HepG2 (cell line): ENCODE results near the gene RHBDD1. TPM values are rescaled to one million over a fixed set of nuclear protein-coding genes. Genes with fewer than 3 reads are reported as not detected.

ENCODE experiments used
- DPF2 ChIP-seq: sonication (generic); formaldehyde crosslinking; IDR thresholded peaks from 2 replicates; pipeline ENCODE4 v1.4.0; 2020; ENCODE audit warnings: mild to moderate bottlenecking, low read depth, missing genetic modification reagents, borderline replicate concordance
- FIP1L1 ChIP-seq: fragments of 200-400 bp; formaldehyde crosslinking; IDR thresholded peaks from 2 replicates; pipeline ENCODE4 v1.6.1; 2018; ENCODE audit warnings: low read depth, mild to moderate bottlenecking, low read length, moderate library complexity, borderline replicate concordance; ENCODE audit not compliant: insufficient read depth
- HMG20A ChIP-seq: IDR thresholded peaks from 2 replicates; pipeline ENCODE4 v1.6.1; 2016; ENCODE audit warnings: borderline replicate concordance
- IKZF4 ChIP-seq: sonication (generic); formaldehyde crosslinking; IDR thresholded peaks from 2 replicates; pipeline ENCODE4 v1.5.1; 2020; ENCODE audit warnings: borderline replicate concordance, mild to moderate bottlenecking, low read depth, missing genetic modification reagents; ENCODE audit errors: not compliant biosample characterization
- KMT2B ChIP-seq: IDR thresholded peaks from 2 replicates; pipeline ENCODE4 v1.6.1; 2016; ENCODE audit warnings: missing genetic modification reagents, missing compliant biosample characterization
- MAFK ChIP-seq, 2 experiments: IDR thresholded peaks in 1 of 2; conservative IDR thresholded peaks in 1 of 2; 2 replicates each; pipeline ENCODE4 v1.6.1; 2011; ENCODE audit warnings: improper control_type of control experiment in 2 of 2, low read length in 2 of 2
- PATZ1 ChIP-seq: sonication (generic); formaldehyde crosslinking; IDR thresholded peaks from 2 replicates; pipeline ENCODE4 v1.4.0; 2020; ENCODE audit warnings: missing genetic modification reagents
- PRDM15 ChIP-seq: sonication (generic); formaldehyde crosslinking; IDR thresholded peaks from 2 replicates; pipeline ENCODE4 v1.4.0; 2020; ENCODE audit warnings: missing genetic modification reagents
- RNF2 ChIP-seq: fragments of 450-650 bp; conservative IDR thresholded peaks from 2 replicates; pipeline ENCODE4 v1.6.1; 2016; ENCODE audit warnings: low read depth
- SUZ12 ChIP-seq: fragments of 150-350 bp; IDR thresholded peaks from 2 replicates; pipeline ENCODE4 v1.6.1; 2014; ENCODE audit warnings: low read depth, low read length
- TARDBP ChIP-seq: sonication (generic); formaldehyde crosslinking; IDR thresholded peaks from 2 replicates; pipeline ENCODE4 v1.8.0; 2022; ENCODE audit warnings: mild to moderate bottlenecking, missing genetic modification reagents
- THAP7 ChIP-seq: sonication (generic); formaldehyde crosslinking; IDR thresholded peaks from 2 replicates; pipeline ENCODE4 v1.8.1; 2023; ENCODE audit warnings: mild to moderate bottlenecking, missing genetic modification reagents
- ZNF20 ChIP-seq: sonication (generic); formaldehyde crosslinking; IDR thresholded peaks from 2 replicates; pipeline ENCODE4 v1.4.0; 2020; ENCODE audit warnings: mild to moderate bottlenecking, moderate library complexity, missing genetic modification reagents
- ZNF260 ChIP-seq: sonication (generic); formaldehyde crosslinking; IDR thresholded peaks from 2 replicates; pipeline ENCODE4 v1.4.0; 2020; ENCODE audit warnings: missing genetic modification reagents, low read depth, mild to moderate bottlenecking, borderline replicate concordance
- ZNF614 ChIP-seq: IDR thresholded peaks from 2 replicates; pipeline ENCODE4 v1.6.1; 2018; ENCODE audit warnings: missing biosample characterization, missing genetic modification reagents, inconsistent platforms, borderline replicate concordance
- polyA plus RNA-seq, 8 experiments: library from polyadenylated mRNA; depleted of rRNA in 3 of 8; stranded (reverse) in 7 of 8; unstranded in 1 of 8; fragments of >200 nt; fragmentation: Illumina TruSeq in 4 of 8; extraction: Trizol in 4 of 8; gene quantifications; 2 replicates each; pipeline versions ENCODE4 v1.2.1 to v1.2.3, GENCODE V29; 2011 to 2016; ENCODE audit warnings: low read depth in 4 of 8, missing spikeins in 1 of 8, mixed read lengths in 1 of 8; ENCODE audit not compliant: insufficient read depth in 1 of 8
- total RNA-seq, 5 experiments: library from RNA; depleted of rRNA; stranded (reverse); fragments of >200 nt; fragmentation: Illumina TruSeq; extraction: Trizol; gene quantifications; 2 replicates each; pipeline ENCODE4 v1.2.3, GENCODE V29; 2016; ENCODE audit warnings: low read depth in 1 of 5
- TF ChIP-seq, protein P1 (sequence below): sonication (generic); formaldehyde crosslinking; IDR thresholded peaks from 2 replicates; pipeline ENCODE4 v1.4.0; 2020; ENCODE audit warnings: missing genetic modification reagents; ENCODE audit errors: not compliant biosample characterization
- TF ChIP-seq, protein P2 (sequence below): sonication (generic); formaldehyde crosslinking; IDR thresholded peaks from 2 replicates; pipeline ENCODE4 v1.8.1; 2022; ENCODE audit warnings: mild to moderate bottlenecking, missing genetic modification reagents
- TF ChIP-seq, protein P3 (sequence below): sonication (generic); formaldehyde crosslinking; IDR thresholded peaks from 2 replicates; pipeline ENCODE4 v1.8.0; 2022; ENCODE audit warnings: missing genetic modification reagents, mild to moderate bottlenecking, borderline replicate concordance

The RHBDD1 gene
- total and polyA plus RNA-seq, 2 of the 13 experiments (the other 11 are each of a cell fraction or from before 2014, with no cell fraction given), result 8.2 to 9.5 TPM

GRCh38 chr2:226802573-226802972, 33.3 kb upstream of the RHBDD1 start (continued):
- TF ChIP-seq KMT2B (CRISPR knock-in tag) (no peak), MAFK (conservative IDR thresholded peaks at IDR 0.05 in 1 of 2, IDR thresholded peaks at IDR 0.05 in 1 of 2; ENCODE audit: low read length in 2 of 2) (no peak), ZNF20 (CRISPR knock-in tag) (no peak), FIP1L1 (no peak), PRDM15 (CRISPR knock-in tag) (no peak), HMG20A (CRISPR knock-in tag) (peak; percentile 67; the same call in 1 of the 2 replicates), DPF2 (CRISPR knock-in tag) (no peak), TARDBP (CRISPR knock-in tag) (no peak), RNF2 (no peak), ZNF260 (no peak), IKZF4 (CRISPR knock-in tag) (no peak), ZNF614 (CRISPR knock-in tag) (peak; percentile 48; the same call in 1 of the 2 replicates), PATZ1 (CRISPR knock-in tag) (0 out of 2 replicates have a peak, but pooled peaks have one; percentile 24), SUZ12 (no peak), THAP7 (CRISPR knock-in tag) (no peak)
- TF ChIP-seq, protein P1, sequence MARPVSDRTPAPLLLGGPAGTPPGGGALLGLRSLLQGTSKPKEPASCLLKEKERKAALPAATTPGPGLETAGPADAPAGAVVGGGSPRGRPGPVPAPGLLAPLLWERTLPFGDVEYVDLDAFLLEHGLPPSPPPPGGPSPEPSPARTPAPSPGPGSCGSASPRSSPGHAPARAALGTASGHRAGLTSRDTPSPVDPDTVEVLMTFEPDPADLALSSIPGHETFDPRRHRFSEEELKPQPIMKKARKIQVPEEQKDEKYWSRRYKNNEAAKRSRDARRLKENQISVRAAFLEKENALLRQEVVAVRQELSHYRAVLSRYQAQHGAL (CRISPR knock-in tag), result no peak
- TF ChIP-seq, protein P2, sequence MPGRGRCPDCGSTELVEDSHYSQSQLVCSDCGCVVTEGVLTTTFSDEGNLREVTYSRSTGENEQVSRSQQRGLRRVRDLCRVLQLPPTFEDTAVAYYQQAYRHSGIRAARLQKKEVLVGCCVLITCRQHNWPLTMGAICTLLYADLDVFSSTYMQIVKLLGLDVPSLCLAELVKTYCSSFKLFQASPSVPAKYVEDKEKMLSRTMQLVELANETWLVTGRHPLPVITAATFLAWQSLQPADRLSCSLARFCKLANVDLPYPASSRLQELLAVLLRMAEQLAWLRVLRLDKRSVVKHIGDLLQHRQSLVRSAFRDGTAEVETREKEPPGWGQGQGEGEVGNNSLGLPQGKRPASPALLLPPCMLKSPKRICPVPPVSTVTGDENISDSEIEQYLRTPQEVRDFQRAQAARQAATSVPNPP, result no peak
- TF ChIP-seq, protein P3, sequence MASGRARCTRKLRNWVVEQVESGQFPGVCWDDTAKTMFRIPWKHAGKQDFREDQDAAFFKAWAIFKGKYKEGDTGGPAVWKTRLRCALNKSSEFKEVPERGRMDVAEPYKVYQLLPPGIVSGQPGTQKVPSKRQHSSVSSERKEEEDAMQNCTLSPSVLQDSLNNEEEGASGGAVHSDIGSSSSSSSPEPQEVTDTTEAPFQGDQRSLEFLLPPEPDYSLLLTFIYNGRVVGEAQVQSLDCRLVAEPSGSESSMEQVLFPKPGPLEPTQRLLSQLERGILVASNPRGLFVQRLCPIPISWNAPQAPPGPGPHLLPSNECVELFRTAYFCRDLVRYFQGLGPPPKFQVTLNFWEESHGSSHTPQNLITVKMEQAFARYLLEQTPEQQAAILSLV (CRISPR knock-in tag), result no peak
